ENCODE results near the gene SLC13A1. TPM values are rescaled to one million over a fixed set of nuclear protein-coding genes. Genes with fewer than 3 reads are reported as not detected.

The SLC13A1 gene
- polyA plus RNA-seq, 3 donors, result not detected

DNA sequence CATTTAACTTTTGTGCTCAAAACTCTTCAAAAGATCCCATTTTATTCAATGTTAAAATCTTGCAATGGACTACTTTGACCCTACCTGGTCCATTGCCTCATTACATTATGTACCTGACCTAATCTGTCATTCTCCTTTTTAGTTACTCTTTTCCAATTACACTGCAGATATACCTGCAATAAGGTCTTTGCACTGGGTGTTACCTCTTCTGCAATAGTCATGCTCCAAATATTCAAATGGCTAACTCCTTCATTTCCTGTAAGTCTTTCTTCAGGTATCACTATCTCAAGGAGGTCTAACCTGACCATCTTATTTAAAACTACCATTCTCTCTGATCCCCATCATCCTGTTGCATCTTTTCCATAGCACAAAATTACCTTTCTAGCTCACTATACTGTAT lies 22.3 kb downstream of the SLC13A1 start:
- Mint-ChIP-seq H3K9me3 (peaks cover 0 to 4% (median 2%) of the 10 kb centered on the region in 7 donors), H3K27me3 (ENCODE audit: low read depth in 3 of 3) (no peaks in the 10 kb centered on the region), H3K4me3 (no peak overlapping the region), H3K27ac (no peak overlapping the region), H3K4me1 (no peaks in the 10 kb centered on the region), H3K36me3 (no peaks in the 10 kb centered on the region)
- intact Hi-C loops (cut with micrococcal nuclease), result no loop called here
- H3K27ac ChIP-seq (ENCODE audit: low read depth in 1 of 2, low read length in 2 of 2), result no peak overlapping the region
- no peaks in the 10 kb centered on the region for H3K27me3 ChIP-seq (ENCODE audit: control insufficient read depth in 2 of 2, insufficient read depth in 2 of 2, low read length in 2 of 2)
- no peak for DNase-seq
- no peaks in the 10 kb centered on the region for H4K20me1 ChIP-seq (ENCODE audit: insufficient read depth, low read length)
- no peaks in the 10 kb centered on the region for H3K79me2 ChIP-seq (ENCODE audit: insufficient read depth, low read length)
- TF ChIP-seq, protein P1, sequence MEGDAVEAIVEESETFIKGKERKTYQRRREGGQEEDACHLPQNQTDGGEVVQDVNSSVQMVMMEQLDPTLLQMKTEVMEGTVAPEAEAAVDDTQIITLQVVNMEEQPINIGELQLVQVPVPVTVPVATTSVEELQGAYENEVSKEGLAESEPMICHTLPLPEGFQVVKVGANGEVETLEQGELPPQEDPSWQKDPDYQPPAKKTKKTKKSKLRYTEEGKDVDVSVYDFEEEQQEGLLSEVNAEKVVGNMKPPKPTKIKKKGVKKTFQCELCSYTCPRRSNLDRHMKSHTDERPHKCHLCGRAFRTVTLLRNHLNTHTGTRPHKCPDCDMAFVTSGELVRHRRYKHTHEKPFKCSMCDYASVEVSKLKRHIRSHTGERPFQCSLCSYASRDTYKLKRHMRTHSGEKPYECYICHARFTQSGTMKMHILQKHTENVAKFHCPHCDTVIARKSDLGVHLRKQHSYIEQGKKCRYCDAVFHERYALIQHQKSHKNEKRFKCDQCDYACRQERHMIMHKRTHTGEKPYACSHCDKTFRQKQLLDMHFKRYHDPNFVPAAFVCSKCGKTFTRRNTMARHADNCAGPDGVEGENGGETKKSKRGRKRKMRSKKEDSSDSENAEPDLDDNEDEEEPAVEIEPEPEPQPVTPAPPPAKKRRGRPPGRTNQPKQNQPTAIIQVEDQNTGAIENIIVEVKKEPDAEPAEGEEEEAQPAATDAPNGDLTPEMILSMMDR (IDR thresholded peaks at IDR 0.05), result no peak
- H3K4me2 ChIP-seq (replicated peaks; ENCODE audit: extremely low read depth, low read length, poor library complexity, severe bottlenecking), result no peak overlapping the region
- H3K9ac ChIP-seq (ENCODE audit: insufficient read depth, low read length, poor library complexity, severe bottlenecking), result no peak overlapping the region
- no peak overlapping the region for H3K4me3 ChIP-seq (replicated peaks in 1 of 3; ENCODE audit: low read depth in 2 of 3, low read length in 3 of 3)
- no peaks in the 10 kb centered on the region for H3K36me3 ChIP-seq (replicated peaks in 1 of 2; ENCODE audit: control insufficient read depth in 1 of 2, insufficient read depth in 2 of 2, low read length in 2 of 2)
- no peaks in the 10 kb centered on the region for H3K9me3 ChIP-seq (replicated peaks in 1 of 2; ENCODE audit: control insufficient read depth in 1 of 2, insufficient read depth in 1 of 2, low read length in 2 of 2)
- no peaks in the 10 kb centered on the region for H3K4me1 ChIP-seq (ENCODE audit: control insufficient read depth in 1 of 2, insufficient read depth in 2 of 2, low read length in 2 of 2)
- no peak overlapping the region for H2AFZ ChIP-seq (ENCODE audit: insufficient read depth, low read depth, low read length, poor library complexity, severe bottlenecking)

GRCh38 chr7:123170333-123171246 lies 29.2 kb downstream of the SLC13A1 start:
- no peaks in the 10 kb centered on the region for H3K27me3 ChIP-seq (ENCODE audit: control insufficient read depth in 2 of 2, insufficient read depth in 2 of 2, low read length in 2 of 2)
- Mint-ChIP-seq H3K27me3 (ENCODE audit: low read depth in 3 of 3) (peaks cover 0 to 2% (median 0%) of the 10 kb centered on the region in 3 donors), H3K4me1 (no peaks in the 10 kb centered on the region), H3K27ac (no peak overlapping the region), H3K4me3 (no peak overlapping the region), H3K9me3 (peaks cover 0 to 3% (median 0%) of the 10 kb centered on the region in 7 donors), H3K36me3 (no peaks in the 10 kb centered on the region)
- no peak overlapping the region for H3K9ac ChIP-seq (ENCODE audit: insufficient read depth, low read length, poor library complexity, severe bottlenecking)
- H4K20me1 ChIP-seq (ENCODE audit: insufficient read depth, low read length), result no peaks in the 10 kb centered on the region
- no peak overlapping the region for H3K27ac ChIP-seq (ENCODE audit: low read depth in 1 of 2, low read length in 2 of 2)
- H3K4me3 ChIP-seq (replicated peaks in 1 of 3; ENCODE audit: low read depth in 2 of 3, low read length in 3 of 3), result no peak overlapping the region
- 100% methylated on average over 3 of the region's 15 CpGs for WGBS (ENCODE audit: insufficient coverage)
- DNase-seq, result no peak
- no peaks in the 10 kb centered on the region for H3K9me3 ChIP-seq (replicated peaks in 1 of 2; ENCODE audit: control insufficient read depth in 1 of 2, insufficient read depth in 1 of 2, low read length in 2 of 2)
- no peak overlapping the region for H2AFZ ChIP-seq (ENCODE audit: insufficient read depth, low read depth, low read length, poor library complexity, severe bottlenecking)
- TF ChIP-seq, protein P1 (IDR thresholded peaks at IDR 0.05), result no peak
- no peaks in the 10 kb centered on the region for H3K79me2 ChIP-seq (ENCODE audit: insufficient read depth, low read length)
- no peaks in the 10 kb centered on the region for H3K4me1 ChIP-seq (ENCODE audit: control insufficient read depth in 1 of 2, insufficient read depth in 2 of 2, low read length in 2 of 2)
- H3K4me2 ChIP-seq (replicated peaks; ENCODE audit: extremely low read depth, low read length, poor library complexity, severe bottlenecking), result no peak overlapping the region
- H3K36me3 ChIP-seq (replicated peaks in 1 of 2; ENCODE audit: control insufficient read depth in 1 of 2, insufficient read depth in 2 of 2, low read length in 2 of 2), result no peaks in the 10 kb centered on the region
- intact Hi-C loops (cut with micrococcal nuclease), result no loop called here

Measured in CD14-positive monocyte (primary cell).